Transverse colon (tissue), 4 donors: ENCODE measurements around the gene MSH2. TPM values are rescaled to one million over a fixed set of nuclear protein-coding genes. Genes with fewer than 3 reads are reported as not detected.

ENCODE experiments used
- DNase-seq: peaks from one replicate; pipeline ENCODE4 v3.0.0-alpha.2; 2019
- H3K27ac ChIP-seq, 4 donors: fragments of 200-600 bp; sonication (generic); 2 replicates each; pipeline ENCODE4 v1.5.1; 2016 to 2018; ENCODE audit warnings: inconsistent platforms in 4 of 4
- H3K27me3 ChIP-seq: fragments of 200-600 bp; sonication (generic); 2 replicates; pipeline ENCODE4 v1.5.1; 2017; ENCODE audit warnings: inconsistent platforms
- H3K36me3 ChIP-seq, 4 donors: fragments of 200-600 bp; sonication (generic); 2 replicates each; pipeline ENCODE4 v1.5.1; 2017 to 2019; ENCODE audit warnings: inconsistent platforms in 4 of 4
- H3K4me1 ChIP-seq, 4 donors: fragments of 200-600 bp; sonication (generic); 2 replicates each; pipeline ENCODE4 v1.5.1; 2017 to 2020; ENCODE audit warnings: inconsistent platforms in 4 of 4
- H3K4me3 ChIP-seq, 4 donors: fragments of 200-600 bp; sonication (generic); 1 replicate in 1 of 4; 2 replicates in 3 of 4; pipeline versions ENCODE4 v1.5.1 to v1.6.1; 2017 to 2019; ENCODE audit warnings: inconsistent platforms in 4 of 4
- H3K9me3 ChIP-seq, 2 donors: fragments of 200-600 bp; sonication (generic); 2 replicates each; pipeline ENCODE4 v1.5.1; 2017 to 2019; ENCODE audit warnings: inconsistent platforms in 2 of 2
- CTCF ChIP-seq, 5 experiments: fragments of 200-600 bp in 3 of 5; fragments of 450-650 bp in 2 of 5; sonication (generic) in 3 of 5; IDR thresholded peaks; 1 replicate in 2 of 5; 2 replicates in 3 of 5; pipeline ENCODE4 v1.5.1; 2016 to 2017; ENCODE audit warnings: antibody characterized with exemption in 5 of 5, inconsistent platforms in 3 of 5, mild to moderate bottlenecking in 2 of 5, moderate library complexity in 1 of 5
- EP300 ChIP-seq: sonication (generic); formaldehyde crosslinking; IDR thresholded peaks from one replicate; pipeline ENCODE4 v1.6.1; 2017; ENCODE audit warnings: antibody characterized with exemption, low read depth
- POLR2A ChIP-seq: fragments of 450-650 bp; IDR thresholded peaks from one replicate; pipeline ENCODE4 v1.6.1; 2016; ENCODE audit warnings: antibody characterized with exemption, mild to moderate bottlenecking, moderate library complexity
- POLR2AphosphoS5 ChIP-seq, 3 donors: sonication (generic); formaldehyde crosslinking; IDR thresholded peaks; one replicate each; pipeline ENCODE4 v1.6.1; 2016; ENCODE audit warnings: antibody characterized with exemption in 3 of 3
- WGBS, 2 donors: methylation state at CpG; one replicate each; pipeline ENCODE4 v1.1.5; 2018; ENCODE audit warnings: low coverage in 1 of 2; 5-methylcytosine and 5-hydroxymethylcytosine counted together
- in situ Hi-C, 4 donors: fragments of 200-750 bp; cut with MboI; loops; one replicate each; pipeline versions ENCODE4 v1.15.0 to v1.15.1; 2017; ENCODE audit warnings: low sequenced_read_pairs in 3 of 4, low pct_ligation_motif_present in 1 of 4, low pct_unique_long_range_greater_than_20kb in 1 of 4
- intact Hi-C: fragments of 100-400 bp; cut with DNase I; formaldehyde crosslinking; loops from one replicate; pipeline ENCODE4 v1.15.1; 2023; ENCODE audit warnings: low total_unique reads
- total RNA-seq, 4 donors: library from RNA; depleted of rRNA; stranded (reverse); fragments of >200 nt; gene quantifications; one replicate each; pipeline ENCODE4 v1.1.0, GENCODE V29; 2016

MSH2 gene
- total RNA-seq, 4 donors from 2014 or later: 3.0 to 10.8 (median 5.0) TPM

- TF ChIP-seq POLR2A: no peak
- TF ChIP-seq CTCF (IDR thresholded peaks at IDR 0.05): no peak
- TF ChIP-seq EP300: no peak
- no peak for TF ChIP-seq POLR2AphosphoS5 (IDR thresholded peaks at IDR 0.05)
- H3K27me3 ChIP-seq: peaks cover 3% of the 10 kb centered on the region
- H3K4me1 ChIP-seq: no peaks in the 10 kb centered on the region
- DNase-seq: no peak
- H3K27ac ChIP-seq: no peak overlapping the region
- H3K9me3 ChIP-seq: no peaks in the 10 kb centered on the region
- H3K4me3 ChIP-seq: no peak overlapping the region
- intact Hi-C loops: no loop called here
- in situ Hi-C loops: no loop called here
- WGBS, 2 donors: 78 to 88% methylated on average over 3 to 4 of the region's 4 CpGs
- no peaks in the 10 kb centered on the region for H3K36me3 ChIP-seq
Observed at GRCh38 chr2:47508080-47508479, 105.1 kb downstream of the MSH2 start.

DNA sequence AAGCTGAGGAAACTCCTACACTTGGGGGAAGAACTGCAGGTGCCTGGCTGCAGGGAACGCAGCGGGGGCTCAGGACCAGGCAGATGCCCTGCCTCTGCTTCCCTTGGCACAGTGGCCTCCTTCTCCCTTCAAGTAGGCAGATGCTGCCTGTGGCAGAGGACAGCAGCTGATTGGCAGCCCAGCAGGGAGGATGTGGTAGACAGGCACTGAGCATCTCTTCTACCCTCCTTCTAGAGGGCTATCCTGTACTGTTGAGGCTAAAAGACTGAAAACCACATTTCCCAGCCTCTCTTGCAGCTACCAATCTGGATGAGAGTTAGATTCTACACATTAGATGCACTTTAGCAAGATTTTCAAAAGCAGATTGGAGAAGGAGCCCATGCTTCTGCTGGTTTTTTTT, 105.7 kb downstream of the MSH2 start:
- WGBS, 2 donors: 100% methylated on average over 2 of the region's 2 CpGs; no CpG with 5 or more reads in 1 of the 2 donors
- Histone ChIP-seq H3K27me3 (peaks cover 3% of the 10 kb centered on the region), H3K4me1 (no peaks in the 10 kb centered on the region), H3K9me3 (no peaks in the 10 kb centered on the region), H3K27ac (no peak overlapping the region), H3K4me3 (no peak overlapping the region), H3K36me3 (no peaks in the 10 kb centered on the region)
- in situ Hi-C loops: no loop called here
- intact Hi-C loops: no loop called here
- TF ChIP-seq CTCF (IDR thresholded peaks at IDR 0.05): no peak
- no peak for TF ChIP-seq EP300
- no peak for TF ChIP-seq POLR2A
- TF ChIP-seq POLR2AphosphoS5 (IDR thresholded peaks at IDR 0.05): no peak
- no peak for DNase-seq

GRCh38 chr2:47509250-47509649, 106.3 kb downstream of the MSH2 start:
- intact Hi-C loops: no loop called here
- Histone ChIP-seq H3K27ac (no peak overlapping the region), H3K27me3 (peaks cover 3% of the 10 kb centered on the region), H3K4me3 (no peak overlapping the region), H3K4me1 (no peaks in the 10 kb centered on the region), H3K36me3 (no peaks in the 10 kb centered on the region), H3K9me3 (no peaks in the 10 kb centered on the region)
- TF ChIP-seq EP300: no peak
- TF ChIP-seq POLR2AphosphoS5 (IDR thresholded peaks at IDR 0.05): no peak
- TF ChIP-seq CTCF (IDR thresholded peaks at IDR 0.05): no peak
- TF ChIP-seq POLR2A: no peak
- DNase-seq: no peak
- in situ Hi-C loops: no loop called here
- WGBS, 2 donors: 67% methylated on average over 4 of the region's 4 CpGs; no CpG with 5 or more reads in 1 of the 2 donors

GRCh38 chr2:47509821-47510385, 106.9 kb downstream of the MSH2 start:
- intact Hi-C loops: no loop called here
- peaks cover 3% of the 10 kb centered on the region for H3K27me3 ChIP-seq
- 92 to 98% methylated on average over 6 of the region's 6 CpGs for WGBS, 2 donors
- no peak overlapping the region for H3K27ac ChIP-seq
- H3K9me3 ChIP-seq: no peaks in the 10 kb centered on the region
- H3K4me1 ChIP-seq: no peaks in the 10 kb centered on the region
- no peak overlapping the region for H3K4me3 ChIP-seq
- no peaks in the 10 kb centered on the region for H3K36me3 ChIP-seq
- no peak for TF ChIP-seq CTCF (IDR thresholded peaks at IDR 0.05)
- TF ChIP-seq POLR2A: no peak
- no peak for TF ChIP-seq POLR2AphosphoS5 (IDR thresholded peaks at IDR 0.05)
- no peak for TF ChIP-seq EP300
- no peak for DNase-seq
- in situ Hi-C loops: no loop called here
